NK-92 treated with Interleukin-12 subunit alpha and Interleukin-12 subunit beta, amount 100 ng/mL, for 24 hours (cell line): ENCODE results near the gene SRGAP2B.
"Not testable (repeated sequence)": the region's sequence is repeated elsewhere in the genome, so short reads cannot be mapped to it uniquely, and the experiment has no call there.

ENCODE experiments used
- DNase-seq: peaks from one replicate; lab custom pipeline; 2025; lab: John Stamatoyannopoulos, UW

The SRGAP2B gene

DNA sequence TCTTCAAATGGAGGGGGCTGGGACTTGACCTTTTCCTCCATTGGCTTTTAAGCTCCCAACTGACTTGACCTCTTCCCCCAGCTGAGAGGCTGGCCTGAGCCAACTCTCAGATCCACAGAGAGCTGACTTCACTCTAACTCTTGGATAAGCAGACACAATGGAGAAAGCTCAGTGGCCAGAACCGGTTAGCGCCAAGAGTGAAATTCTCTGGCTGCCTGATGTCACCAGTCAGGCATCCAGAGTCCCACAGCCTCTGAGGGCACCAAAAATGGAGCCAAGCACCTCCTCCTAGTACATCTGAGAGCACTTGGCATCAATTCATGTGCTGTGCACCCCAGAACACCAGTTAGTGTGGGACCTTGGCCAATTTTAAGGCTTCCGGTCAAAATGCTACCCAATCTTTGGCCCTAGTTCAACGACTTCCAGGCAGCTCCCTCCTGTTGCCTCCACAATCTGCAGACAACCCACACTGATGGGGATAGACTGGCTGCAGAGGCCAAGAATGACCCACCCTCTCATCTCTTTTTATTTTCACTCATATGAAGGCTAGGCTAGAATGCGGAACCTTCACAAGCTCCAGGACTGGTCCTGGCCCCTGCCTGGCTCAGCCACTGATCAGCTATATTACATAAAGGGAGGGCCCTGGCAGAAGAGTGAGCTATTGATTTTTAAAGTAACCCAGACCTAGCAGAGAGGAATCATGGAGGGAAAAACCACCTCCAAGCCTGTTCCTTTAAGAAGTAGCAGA is 200.5 kb downstream of the SRGAP2B start:
- DNase-seq, result not testable (repeated sequence)

- DNase-seq, result not testable (repeated sequence)
Observed at GRCh38 chr1:144893710-144894438, 201.3 kb downstream of the SRGAP2B start.

- DNase-seq, result not testable (repeated sequence)
Observed at GRCh38 chr1:144893062-144893461, 202.1 kb downstream of the SRGAP2B start.

GRCh38 chr1:144889450-144890115 is 205.5 kb downstream of the SRGAP2B start:
- not testable (repeated sequence) for DNase-seq

GRCh38 chr1:144883022-144883421 is 212.1 kb downstream of the SRGAP2B start:
- DNase-seq, result not testable (repeated sequence)

- not testable (repeated sequence) for DNase-seq
Observed at GRCh38 chr1:144882343-144882742, 212.8 kb downstream of the SRGAP2B start.

- not testable (repeated sequence) for DNase-seq
Observed at GRCh38 chr1:144858607-144859006, 236.5 kb downstream of the SRGAP2B start.
